A673 (cell line): ENCODE measurements around the gene PARVB.

Experiments
- EZH2 ChIP-seq: fragments of 200-600 bp; sonication (generic); IDR thresholded peaks from 2 replicates; pipeline ENCODE4 v1.6.1; 2017; ENCODE audit warnings: borderline replicate concordance, low read depth, mild to moderate bottlenecking, mixed read lengths, antibody characterized with exemption, low read length; ENCODE audit not compliant: poor library complexity, severe bottlenecking
- TF ChIP-seq, protein P1 (sequence below): fragments of 300-800, 200-600 bp; sonication (generic); conservative IDR thresholded peaks from 2 replicates; pipeline ENCODE4 v1.5.1; 2017; ENCODE audit warnings: low read depth, mild to moderate bottlenecking, antibody characterized with exemption, low read length, moderate library complexity, mixed read lengths

DNA sequence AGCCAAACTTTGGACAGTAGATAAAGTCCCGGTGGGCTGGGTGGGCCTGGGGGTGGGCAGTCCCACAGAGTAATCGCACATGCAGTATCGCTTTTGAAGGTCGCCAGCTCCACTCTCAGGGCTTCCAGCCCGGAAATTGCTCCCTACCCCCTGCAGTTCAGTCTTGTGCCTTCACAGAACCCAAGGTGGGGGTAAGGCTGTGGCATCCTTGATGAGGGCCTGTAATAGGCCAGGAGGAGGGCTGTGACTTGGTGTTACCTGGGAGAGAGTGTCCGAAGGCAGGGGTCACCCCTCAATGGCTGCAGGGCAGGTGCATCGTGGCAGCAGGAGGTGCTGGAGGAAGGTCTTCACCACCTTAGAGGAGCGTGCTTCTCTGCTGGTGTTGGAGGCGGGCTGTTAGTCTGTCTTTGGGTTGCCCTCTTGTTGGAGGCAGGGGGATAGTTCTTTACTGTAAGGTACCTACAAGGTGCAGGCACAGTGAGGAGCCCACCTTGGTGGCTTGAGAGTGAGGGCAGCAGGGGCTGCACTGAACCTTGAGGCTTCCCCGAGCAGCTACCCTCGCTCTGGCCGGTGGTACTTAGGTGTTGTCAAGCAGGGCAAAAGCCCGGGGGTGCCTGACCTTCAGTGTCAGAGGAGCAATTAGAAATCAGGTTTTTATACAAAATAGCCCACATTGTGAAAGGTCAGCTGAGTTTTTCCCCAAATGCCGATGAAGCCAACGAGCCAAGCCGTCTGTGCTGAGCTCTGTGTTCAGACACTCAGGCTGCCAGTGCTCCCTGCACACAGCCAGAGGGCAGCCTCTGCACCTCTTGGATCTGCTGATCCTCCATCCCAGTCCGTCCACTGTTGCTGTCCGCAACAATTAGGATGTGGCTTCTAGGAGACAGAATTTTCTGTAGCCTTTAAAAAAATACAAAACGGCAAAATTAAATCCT is 47.0 kb upstream of the PARVB start:
- TF ChIP-seq, protein P1, sequence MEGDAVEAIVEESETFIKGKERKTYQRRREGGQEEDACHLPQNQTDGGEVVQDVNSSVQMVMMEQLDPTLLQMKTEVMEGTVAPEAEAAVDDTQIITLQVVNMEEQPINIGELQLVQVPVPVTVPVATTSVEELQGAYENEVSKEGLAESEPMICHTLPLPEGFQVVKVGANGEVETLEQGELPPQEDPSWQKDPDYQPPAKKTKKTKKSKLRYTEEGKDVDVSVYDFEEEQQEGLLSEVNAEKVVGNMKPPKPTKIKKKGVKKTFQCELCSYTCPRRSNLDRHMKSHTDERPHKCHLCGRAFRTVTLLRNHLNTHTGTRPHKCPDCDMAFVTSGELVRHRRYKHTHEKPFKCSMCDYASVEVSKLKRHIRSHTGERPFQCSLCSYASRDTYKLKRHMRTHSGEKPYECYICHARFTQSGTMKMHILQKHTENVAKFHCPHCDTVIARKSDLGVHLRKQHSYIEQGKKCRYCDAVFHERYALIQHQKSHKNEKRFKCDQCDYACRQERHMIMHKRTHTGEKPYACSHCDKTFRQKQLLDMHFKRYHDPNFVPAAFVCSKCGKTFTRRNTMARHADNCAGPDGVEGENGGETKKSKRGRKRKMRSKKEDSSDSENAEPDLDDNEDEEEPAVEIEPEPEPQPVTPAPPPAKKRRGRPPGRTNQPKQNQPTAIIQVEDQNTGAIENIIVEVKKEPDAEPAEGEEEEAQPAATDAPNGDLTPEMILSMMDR: no peak
- no peak for TF ChIP-seq EZH2
